Chondrocyte (in vitro differentiated cells): Measurements from ENCODE around the gene TSPAN18. TPM values are rescaled to one million over a fixed set of nuclear protein-coding genes. Genes with fewer than 3 reads are reported as not detected.

Experiments used
- DNase-seq: peaks from one replicate; pipeline ENCODE4 v3.0.0; 2021; ENCODE audit warnings: mixed read lengths, low spot score
- H3K27ac Mint-ChIP-seq: one replicate; pipeline ENCODE4 v1.8.0; 2021; ENCODE audit warnings: mild to moderate bottlenecking, moderate library complexity, mixed read lengths; ENCODE audit not compliant: unreplicated experiment
- H3K27me3 Mint-ChIP-seq: 2 replicates; pipeline ENCODE4 v1.8.0; 2021; ENCODE audit warnings: low read depth, mixed read lengths
- H3K36me3 Mint-ChIP-seq: 2 replicates; pipeline ENCODE4 v1.8.0; 2021; ENCODE audit warnings: low read depth, mixed read lengths
- H3K4me1 Mint-ChIP-seq: 2 replicates; pipeline ENCODE4 v1.8.0; 2021; ENCODE audit warnings: low read depth, mild to moderate bottlenecking, mixed read lengths
- H3K4me3 Mint-ChIP-seq: one replicate; pipeline ENCODE4 v1.8.0; 2021; ENCODE audit warnings: mild to moderate bottlenecking, moderate library complexity, mixed read lengths; ENCODE audit not compliant: unreplicated experiment
- H3K9me3 Mint-ChIP-seq: 2 replicates; pipeline ENCODE4 v1.8.0; 2021; ENCODE audit warnings: low read depth, mixed read lengths
- total RNA-seq: library from RNA; stranded (reverse); gene quantifications from 3 replicates; pipeline ENCODE4 v1.2.1, GENCODE V29; 2021
- TF ChIP-seq, protein P1 (sequence below): fragments of 200-600 bp; sonication (generic); IDR thresholded peaks from 2 replicates; pipeline ENCODE4 v1.5.0; 2021; ENCODE audit warnings: antibody characterized with exemption, mild to moderate bottlenecking, moderate library complexity

TSPAN18 gene
- total RNA-seq, 1 donor from 2014 or later, result 4.0 TPM

DNA sequence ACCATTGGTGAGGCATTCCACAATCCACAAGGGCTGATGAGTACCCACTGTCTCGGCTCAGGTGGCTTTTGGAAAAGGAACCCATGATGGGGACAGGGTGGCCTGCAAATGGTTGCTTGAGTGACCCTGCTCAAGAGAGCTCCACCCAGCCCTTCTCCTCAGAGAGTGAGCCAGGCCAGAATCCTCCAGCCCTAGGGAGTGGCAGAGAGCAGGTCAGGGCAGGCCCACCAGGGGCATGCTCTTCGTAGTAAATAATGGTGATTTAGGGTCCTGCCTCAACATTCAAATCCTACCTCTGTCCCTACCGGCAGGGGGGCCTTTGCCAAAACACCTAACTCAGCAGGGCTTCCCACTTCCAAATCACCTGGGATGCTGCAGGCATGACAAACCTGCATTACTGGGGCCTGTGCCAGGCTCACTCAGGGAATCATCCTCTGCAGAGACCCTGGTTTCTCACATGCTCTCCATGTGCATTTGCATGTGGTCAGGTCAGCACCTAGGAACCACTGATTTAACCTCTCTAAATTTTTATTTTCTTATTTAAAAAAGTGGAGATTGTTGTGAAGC, 241.3 kb downstream of the TSPAN18 start:
- Mint-ChIP-seq H3K4me1 (no peaks in the 10 kb centered on the region), H3K9me3 (no peaks in the 10 kb centered on the region), H3K4me3 (no peak overlapping the region), H3K27ac (no peak overlapping the region), H3K36me3 (no peaks in the 10 kb centered on the region), H3K27me3 (peaks cover 4% of the 10 kb centered on the region)
- TF ChIP-seq, protein P1, sequence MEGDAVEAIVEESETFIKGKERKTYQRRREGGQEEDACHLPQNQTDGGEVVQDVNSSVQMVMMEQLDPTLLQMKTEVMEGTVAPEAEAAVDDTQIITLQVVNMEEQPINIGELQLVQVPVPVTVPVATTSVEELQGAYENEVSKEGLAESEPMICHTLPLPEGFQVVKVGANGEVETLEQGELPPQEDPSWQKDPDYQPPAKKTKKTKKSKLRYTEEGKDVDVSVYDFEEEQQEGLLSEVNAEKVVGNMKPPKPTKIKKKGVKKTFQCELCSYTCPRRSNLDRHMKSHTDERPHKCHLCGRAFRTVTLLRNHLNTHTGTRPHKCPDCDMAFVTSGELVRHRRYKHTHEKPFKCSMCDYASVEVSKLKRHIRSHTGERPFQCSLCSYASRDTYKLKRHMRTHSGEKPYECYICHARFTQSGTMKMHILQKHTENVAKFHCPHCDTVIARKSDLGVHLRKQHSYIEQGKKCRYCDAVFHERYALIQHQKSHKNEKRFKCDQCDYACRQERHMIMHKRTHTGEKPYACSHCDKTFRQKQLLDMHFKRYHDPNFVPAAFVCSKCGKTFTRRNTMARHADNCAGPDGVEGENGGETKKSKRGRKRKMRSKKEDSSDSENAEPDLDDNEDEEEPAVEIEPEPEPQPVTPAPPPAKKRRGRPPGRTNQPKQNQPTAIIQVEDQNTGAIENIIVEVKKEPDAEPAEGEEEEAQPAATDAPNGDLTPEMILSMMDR, result no peak
- no peak for DNase-seq

DNA sequence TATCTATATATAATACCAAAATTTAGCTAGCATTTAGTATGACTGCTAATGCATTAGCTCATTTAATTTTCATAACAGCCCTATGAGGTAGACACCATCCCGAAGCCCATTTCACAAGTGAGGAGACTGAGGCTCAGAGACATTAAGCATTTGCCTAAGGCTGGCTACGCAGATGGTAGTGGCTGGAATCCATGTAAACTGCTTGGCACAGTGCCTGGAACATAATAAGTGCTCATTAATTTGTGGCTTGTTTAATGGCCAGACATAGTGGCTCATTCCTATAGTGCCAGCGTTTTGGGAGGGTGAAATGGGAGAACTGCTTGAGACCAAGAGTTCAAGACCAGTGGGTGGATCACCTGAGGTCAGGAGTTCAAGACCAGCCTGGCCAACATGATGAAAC, 241.7 kb downstream of the TSPAN18 start:
- DNase-seq, result no peak
- Mint-ChIP-seq H3K36me3 (no peaks in the 10 kb centered on the region), H3K4me1 (no peaks in the 10 kb centered on the region), H3K27ac (no peak overlapping the region), H3K9me3 (no peaks in the 10 kb centered on the region), H3K27me3 (peaks cover 4% of the 10 kb centered on the region), H3K4me3 (no peak overlapping the region)
- TF ChIP-seq, protein P1, result no peak

DNA sequence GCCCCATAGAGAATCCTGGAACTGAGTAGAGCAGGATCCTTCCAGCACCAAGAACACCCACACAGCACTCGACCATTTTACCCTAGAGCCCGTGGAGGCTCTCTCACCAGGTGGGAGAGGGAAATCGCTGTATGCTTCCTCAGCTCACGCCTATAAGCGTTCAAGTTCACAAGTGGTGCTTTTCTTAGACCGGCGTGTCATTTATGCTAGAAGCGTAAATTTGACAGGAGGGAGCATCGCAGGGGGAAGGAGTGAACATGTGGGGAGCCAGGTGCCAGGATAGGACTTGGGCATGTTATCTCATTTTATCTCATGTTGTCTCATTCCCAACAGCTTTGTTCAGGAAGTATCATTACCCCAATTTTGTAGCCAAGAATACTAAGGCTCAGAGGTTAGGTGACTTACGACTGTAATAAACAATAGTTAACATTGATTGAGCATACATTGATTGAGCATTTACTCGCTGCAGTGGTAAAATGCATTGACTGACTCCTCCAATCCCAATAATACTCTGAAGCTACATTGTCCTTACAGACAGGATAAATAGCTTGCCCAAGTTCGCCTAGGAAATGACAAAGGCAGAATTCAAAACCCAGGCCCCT, 243.0 kb downstream of the TSPAN18 start:
- TF ChIP-seq, protein P1, result no peak
- Mint-ChIP-seq H3K4me3 (no peak overlapping the region), H3K4me1 (no peaks in the 10 kb centered on the region), H3K36me3 (no peaks in the 10 kb centered on the region), H3K27me3 (peaks cover 4% of the 10 kb centered on the region), H3K27ac (no peak overlapping the region), H3K9me3 (no peaks in the 10 kb centered on the region)
- DNase-seq, result no peak

DNA sequence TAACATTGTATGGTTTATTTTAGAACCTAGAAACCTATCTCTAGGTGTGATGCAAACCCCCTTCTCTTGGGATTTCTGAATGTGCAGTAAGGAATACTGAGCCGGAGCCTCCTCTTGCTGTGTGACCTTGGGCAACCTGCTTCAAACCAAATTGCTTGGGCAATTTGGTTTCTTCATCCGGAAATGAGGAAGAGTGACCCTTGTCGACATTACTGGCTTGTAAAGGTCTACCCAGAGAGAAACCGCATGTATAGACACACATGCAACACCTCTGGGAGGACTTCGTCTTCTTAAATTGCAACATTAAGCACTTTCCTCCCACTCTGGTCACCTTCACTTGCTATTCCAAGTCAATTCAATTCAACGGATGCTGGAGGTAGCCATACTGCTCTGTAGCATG, 243.5 kb downstream of the TSPAN18 start:
- no peak overlapping the region for H3K4me3 Mint-ChIP-seq
- no peaks in the 10 kb centered on the region for H3K9me3 Mint-ChIP-seq
- no peaks in the 10 kb centered on the region for H3K4me1 Mint-ChIP-seq
- H3K27me3 Mint-ChIP-seq, result peaks cover 4% of the 10 kb centered on the region
- H3K27ac Mint-ChIP-seq, result no peak overlapping the region
- TF ChIP-seq, protein P1, result no peak
- no peak for DNase-seq
- H3K36me3 Mint-ChIP-seq, result no peaks in the 10 kb centered on the region

DNA sequence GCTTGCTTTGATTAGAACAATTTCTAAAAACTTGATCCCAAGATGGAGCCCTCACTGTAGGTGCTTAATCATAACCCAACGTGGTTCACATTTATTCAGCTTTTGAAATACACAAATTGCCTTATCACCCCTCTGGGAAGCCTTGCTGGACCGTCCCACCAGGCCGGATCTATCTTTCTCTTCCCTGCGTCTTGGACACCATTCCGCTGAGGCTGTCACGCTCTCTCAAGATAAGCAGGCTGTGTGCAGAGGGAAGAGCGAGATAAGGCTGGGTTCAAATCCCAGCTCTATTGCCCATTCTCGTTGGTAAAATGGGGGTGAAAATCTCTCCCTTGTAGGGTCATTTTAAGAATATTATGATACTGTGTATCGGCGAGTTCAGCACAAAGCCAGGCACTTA, 244.4 kb downstream of the TSPAN18 start:
- no peaks in the 10 kb centered on the region for H3K9me3 Mint-ChIP-seq
- peaks cover 4% of the 10 kb centered on the region for H3K27me3 Mint-ChIP-seq
- TF ChIP-seq, protein P1, result no peak
- no peak for DNase-seq
- no peak overlapping the region for H3K27ac Mint-ChIP-seq
- H3K4me1 Mint-ChIP-seq, result no peaks in the 10 kb centered on the region
- H3K36me3 Mint-ChIP-seq, result no peaks in the 10 kb centered on the region
- no peak overlapping the region for H3K4me3 Mint-ChIP-seq
